GM12891 (cell line): ENCODE results near the gene KLHL20.

Source experiments
- PAX5 ChIP-seq: IDR thresholded peaks from 2 replicates; pipeline ENCODE4 v1.6.1; 2011; ENCODE audit warnings: low read length, moderate library complexity, mild to moderate bottlenecking; ENCODE audit not compliant: insufficient read depth, severe bottlenecking
- POLR2A ChIP-seq: IDR thresholded peaks from 2 replicates; pipeline ENCODE4 v1.6.1; 2011; ENCODE audit warnings: low read depth, low read length, control low read depth
- POLR2AphosphoS5 ChIP-seq: IDR thresholded peaks from 2 replicates; pipeline ENCODE4 v1.6.1; 2011; ENCODE audit warnings: low read depth, low read length, control low read depth
- POU2F2 ChIP-seq: IDR thresholded peaks from 2 replicates; pipeline ENCODE4 v1.6.1; 2011; ENCODE audit warnings: low read depth, mild to moderate bottlenecking, control low read depth, low read length, moderate library complexity
- SPI1 ChIP-seq: IDR thresholded peaks from 2 replicates; pipeline ENCODE4 v1.6.1; 2011; ENCODE audit warnings: low read depth, low read length, control low read depth
- TAF1 ChIP-seq: IDR thresholded peaks from 2 replicates; pipeline ENCODE4 v1.6.1; 2011; ENCODE audit warnings: low read depth, low read length, control low read depth

DNA sequence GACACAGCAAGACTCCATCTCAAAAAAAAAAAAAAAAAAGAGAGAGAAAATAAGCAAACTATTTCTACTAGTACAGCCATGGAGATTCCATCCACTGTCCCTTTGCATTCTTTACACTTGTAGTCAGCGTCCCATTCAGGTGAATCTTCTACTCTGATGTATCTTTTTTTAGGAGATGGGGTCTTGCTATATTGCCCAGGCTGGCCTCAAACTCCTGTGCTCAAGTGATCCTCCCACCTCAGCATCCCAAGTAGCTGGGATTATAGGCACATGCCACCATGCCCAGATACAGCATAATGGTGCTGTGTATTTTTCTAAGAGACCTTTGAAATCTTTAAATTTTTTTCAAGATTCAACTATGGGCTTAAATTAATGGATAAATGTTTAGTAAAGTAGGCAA lies 118.0 kb downstream of the KLHL20 start:
- TF ChIP-seq POLR2AphosphoS5 (no peak), TAF1 (no peak), POLR2A (no peak), PAX5 (no peak), POU2F2 (no peak), SPI1 (no peak)
